AG09319 (cell line): ENCODE data around the gene SLC44A1.

Source experiments
- DNase-seq: peaks from one replicate; pipeline ENCODE4 v3.0.0-alpha.2; 2010; ENCODE audit warnings: low read depth; ENCODE audit errors: extremely low read depth
- CTCF ChIP-seq: IDR thresholded peaks from 2 replicates; pipeline ENCODE4 v1.5.1; 2011; ENCODE audit warnings: low read depth, mild to moderate bottlenecking, inconsistent platforms, low read length, moderate library complexity

Gene SLC44A1

GRCh38 chr9:105376893-105377292 lies 132.4 kb downstream of the SLC44A1 start:
- no peak for DNase-seq
- TF ChIP-seq CTCF = no peak

- DNase-seq = no peak
- TF ChIP-seq CTCF = no peak
These were observed 141.0 kb downstream of the SLC44A1 start for GRCh38 chr9:105385381-105385985.

GRCh38 chr9:105389796-105390195 lies 145.3 kb downstream of the SLC44A1 start:
- no peak for DNase-seq
- no peak for TF ChIP-seq CTCF

- DNase-seq = no peak
- no peak for TF ChIP-seq CTCF
These were observed 146.4 kb downstream of the SLC44A1 start for GRCh38 chr9:105390871-105391270.

- TF ChIP-seq CTCF = no peak
- no peak for DNase-seq
These were observed 146.8 kb downstream of the SLC44A1 start for GRCh38 chr9:105391288-105391687.

GRCh38 chr9:105392531-105392930 lies 148.1 kb downstream of the SLC44A1 start:
- DNase-seq = no peak
- TF ChIP-seq CTCF = no peak

- no peak for DNase-seq
- no peak for TF ChIP-seq CTCF
These were observed 149.3 kb downstream of the SLC44A1 start for GRCh38 chr9:105393576-105394344.
